Activated CD4-positive, alpha-beta T cell treated with anti-CD3 and anti-CD28 coated beads, Interleukin-2, amount 10 ng/mL, durations not matched to agents 7 days and 5 days (primary cell): Measurements from ENCODE around the gene FUCA2. TPM values are rescaled to one million over a fixed set of nuclear protein-coding genes. Genes with fewer than 3 reads are reported as not detected.
"Not testable (repeated sequence)": the region's sequence is repeated elsewhere in the genome, so short reads cannot be mapped to it uniquely, and the experiment has no call there.

Source experiments
- CTCF ChIA-PET: fragments of 350-600 bp; sonication (Branson Sonifier 250); formaldehyde crosslinking; loops from one replicate; lab custom pipeline; 2021; ENCODE audit warnings: antibody characterized with exemption; lab: Charles Lee
- POLR2A ChIA-PET: fragments of 350-600 bp; sonication (Branson Sonifier 250); formaldehyde crosslinking; loops from one replicate; lab custom pipeline; 2021; ENCODE audit warnings: antibody characterized with exemption; lab: Charles Lee
- DNase-seq: peaks from one replicate; pipeline ENCODE4 v3.0.0-alpha.2; 2020
- H3K27ac Mint-ChIP-seq: one replicate; pipeline ENCODE4 v1.8.0; 2021; ENCODE audit warnings: mild to moderate bottlenecking, moderate library complexity, mixed read lengths
- H3K27me3 Mint-ChIP-seq: one replicate; pipeline ENCODE4 v1.8.0; 2021; ENCODE audit warnings: mixed read lengths
- H3K36me3 Mint-ChIP-seq: one replicate; pipeline ENCODE4 v1.8.0; 2021; ENCODE audit warnings: low read depth, mixed read lengths
- H3K4me1 Mint-ChIP-seq: one replicate; pipeline ENCODE4 v1.8.0; 2021; ENCODE audit warnings: mixed read lengths
- H3K4me3 Mint-ChIP-seq: one replicate; pipeline ENCODE4 v1.8.0; 2021; ENCODE audit warnings: mild to moderate bottlenecking, moderate library complexity, mixed read lengths
- H3K9me3 Mint-ChIP-seq: one replicate; pipeline ENCODE4 v1.8.0; 2021; ENCODE audit warnings: mixed read lengths
- total RNA-seq, 2 experiments: library from RNA; stranded (reverse); gene quantifications; one replicate each; pipeline ENCODE4 v1.2.3, GENCODE V29; 2021

Gene FUCA2
- total RNA-seq, 2 experiments from 2014 or later, result 6.5 to 10.0 TPM

DNA sequence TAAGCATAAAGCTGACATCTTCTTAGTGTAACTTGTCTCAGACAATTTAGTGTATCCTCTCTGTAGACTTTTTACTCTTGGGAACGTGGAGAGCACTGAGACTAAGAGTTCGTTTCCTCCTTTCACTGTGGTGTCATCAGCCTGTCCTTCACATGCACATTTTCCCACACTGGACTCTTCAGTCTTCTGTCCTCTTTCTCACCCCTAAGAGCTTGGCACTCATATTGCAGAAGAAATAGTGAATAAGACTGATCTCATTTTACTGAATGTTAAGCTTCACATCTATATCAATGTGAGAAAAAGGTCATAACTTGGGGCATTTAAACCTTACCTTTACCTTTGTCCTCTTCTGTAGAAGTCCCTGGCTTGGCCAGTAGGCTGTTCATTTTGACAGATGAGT is 25.6 kb downstream of the FUCA2 start:
- no peak overlapping the region for H3K4me3 Mint-ChIP-seq
- H3K27me3 Mint-ChIP-seq, result no peaks in the 10 kb centered on the region
- DNase-seq, result no peak
- ChIA-PET POLR2A (no interaction called here), CTCF (interaction anchor here (1.2 to 2.0 kb wide), 2 partner anchors 11 to 36 kb away, joined by 3 to 6 read pairs; no protein-coding TSS in a partner anchor)
- H3K36me3 Mint-ChIP-seq, result peaks cover 5% of the 10 kb centered on the region
- no peaks in the 10 kb centered on the region for H3K4me1 Mint-ChIP-seq
- H3K9me3 Mint-ChIP-seq, result no peaks in the 10 kb centered on the region
- no peak overlapping the region for H3K27ac Mint-ChIP-seq

DNA sequence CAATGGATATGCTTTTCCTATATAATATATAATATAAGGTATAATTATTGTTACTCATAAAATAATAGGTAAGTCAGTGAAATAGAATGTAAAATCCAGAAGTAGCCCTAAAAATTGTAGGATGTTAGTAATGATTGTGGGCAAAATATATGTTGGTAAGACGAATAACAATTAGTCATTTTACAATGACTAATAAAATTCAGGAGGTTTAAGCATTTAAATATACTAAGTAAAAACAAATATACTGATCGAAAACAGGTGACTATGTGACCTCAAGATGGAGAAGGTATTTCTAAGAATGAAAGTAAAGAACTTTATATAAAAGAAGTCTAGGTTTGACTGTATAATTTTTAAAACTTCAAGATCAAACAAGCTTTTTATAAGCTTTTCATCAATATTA is 28.9 kb downstream of the FUCA2 start:
- Mint-ChIP-seq H3K4me3 (no peak overlapping the region), H3K36me3 (peaks cover 10% of the 10 kb centered on the region), H3K4me1 (no peaks in the 10 kb centered on the region), H3K27ac (no peak overlapping the region), H3K9me3 (no peaks in the 10 kb centered on the region), H3K27me3 (no peaks in the 10 kb centered on the region)
- ChIA-PET CTCF (no interaction called here), POLR2A (no interaction called here)
- no peak for DNase-seq

DNA sequence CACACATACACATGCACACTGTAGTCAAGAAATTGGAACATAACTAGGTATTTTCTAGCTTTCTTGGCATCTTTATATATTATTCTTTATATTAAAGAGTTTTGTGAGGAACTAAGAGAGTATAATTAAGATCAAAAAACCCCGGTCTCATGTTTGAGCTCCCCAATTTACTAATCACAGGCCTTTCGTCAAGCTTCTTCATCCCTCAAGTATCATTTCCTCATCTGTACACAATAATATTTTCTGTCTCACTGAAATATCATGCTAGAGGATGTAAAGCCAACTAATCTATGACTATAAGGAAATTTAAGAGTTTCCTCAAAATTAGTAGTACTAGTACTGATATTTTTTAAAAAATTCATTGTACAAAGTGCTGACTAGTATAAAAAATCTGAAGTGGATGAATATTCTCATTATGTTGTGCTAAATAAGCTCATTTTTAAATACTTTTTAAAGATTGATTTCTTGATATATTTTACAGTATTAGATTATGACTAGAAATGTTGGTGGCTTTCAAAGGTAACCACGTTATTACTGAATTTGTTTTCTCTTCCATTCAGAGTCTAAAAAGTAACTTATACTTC is 32.9 kb downstream of the FUCA2 start:
- no peak for DNase-seq
- peaks cover 36% of the 10 kb centered on the region for H3K36me3 Mint-ChIP-seq
- ChIA-PET CTCF (interaction anchor here (0.6 kb wide), 1 partner anchor 245 kb away, joined by 3 read pairs; no protein-coding TSS in a partner anchor), POLR2A (no interaction called here)
- no peak overlapping the region for H3K27ac Mint-ChIP-seq
- H3K9me3 Mint-ChIP-seq, result no peaks in the 10 kb centered on the region
- no peak overlapping the region for H3K4me3 Mint-ChIP-seq
- no peaks in the 10 kb centered on the region for H3K4me1 Mint-ChIP-seq
- H3K27me3 Mint-ChIP-seq, result no peaks in the 10 kb centered on the region

DNA sequence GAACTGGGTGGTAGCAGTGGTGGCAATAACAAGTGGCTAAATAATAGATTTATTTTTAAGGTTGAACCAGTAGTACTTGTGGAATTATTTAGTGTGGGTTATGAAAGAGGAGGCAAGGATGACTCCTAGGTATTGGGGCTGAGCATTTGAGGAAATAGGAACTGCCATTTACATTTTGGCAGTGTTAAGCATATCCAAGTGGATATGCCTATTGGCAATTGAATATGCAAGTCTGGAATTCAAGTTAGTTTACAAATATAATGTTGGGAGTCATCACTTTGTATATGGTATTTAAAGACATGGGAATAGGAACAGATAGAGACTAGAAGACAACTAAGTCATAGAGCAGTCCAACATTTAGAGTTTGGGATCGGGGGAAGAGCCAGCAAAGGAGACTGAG is 35.0 kb downstream of the FUCA2 start:
- no peaks in the 10 kb centered on the region for H3K4me1 Mint-ChIP-seq
- no peak overlapping the region for H3K27ac Mint-ChIP-seq
- no peak overlapping the region for H3K4me3 Mint-ChIP-seq
- no peak for DNase-seq
- peaks cover 50% of the 10 kb centered on the region for H3K36me3 Mint-ChIP-seq
- ChIA-PET CTCF (no interaction called here), POLR2A (no interaction called here)
- no peaks in the 10 kb centered on the region for H3K9me3 Mint-ChIP-seq
- H3K27me3 Mint-ChIP-seq, result no peaks in the 10 kb centered on the region

DNA sequence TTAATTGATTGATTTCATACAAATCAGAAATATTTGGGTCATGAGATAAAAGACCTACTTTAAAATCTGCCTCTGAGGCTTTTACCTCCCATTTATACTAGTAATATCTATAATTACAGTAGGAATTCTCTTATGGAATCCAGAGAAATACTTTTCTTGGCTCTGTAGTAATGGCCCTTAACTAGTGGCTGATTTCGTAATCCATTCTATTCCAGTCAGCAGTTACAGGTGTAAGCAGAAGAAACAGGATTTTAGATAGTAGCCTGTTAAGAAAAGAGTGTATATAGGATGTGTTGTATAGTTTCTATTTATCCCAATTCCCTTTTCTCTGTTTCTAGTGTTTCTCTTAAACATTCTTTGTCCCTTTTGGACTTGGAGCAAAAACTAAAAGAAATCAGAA is 39.7 kb downstream of the FUCA2 start:
- no peak overlapping the region for H3K27ac Mint-ChIP-seq
- DNase-seq, result no peak
- ChIA-PET POLR2A (no interaction called here), CTCF (no interaction called here)
- no peaks in the 10 kb centered on the region for H3K9me3 Mint-ChIP-seq
- H3K27me3 Mint-ChIP-seq, result no peaks in the 10 kb centered on the region
- H3K36me3 Mint-ChIP-seq, result peaks cover 56% of the 10 kb centered on the region
- H3K4me1 Mint-ChIP-seq, result no peaks in the 10 kb centered on the region
- no peak overlapping the region for H3K4me3 Mint-ChIP-seq

DNA sequence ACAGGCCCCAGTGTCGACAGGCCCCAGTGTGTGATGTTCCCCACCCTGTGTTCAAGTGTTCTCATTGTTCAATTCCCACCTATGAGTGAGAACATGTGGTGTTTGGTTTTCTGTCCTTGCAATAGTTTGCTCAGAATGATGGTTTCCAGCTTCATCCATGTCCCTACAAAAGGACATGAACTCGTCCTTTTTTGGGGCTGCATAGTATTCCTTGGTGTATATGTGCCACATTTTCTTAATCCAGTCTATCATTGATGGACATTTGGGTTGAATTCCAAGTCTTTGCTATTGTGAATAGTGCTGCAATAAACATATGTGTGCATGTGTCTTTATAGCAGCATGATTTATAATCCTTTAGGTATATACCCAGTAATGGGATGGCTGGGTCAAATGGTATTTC is 42.7 kb downstream of the FUCA2 start:
- POLR2A ChIA-PET, result not testable (repeated sequence)

DNA sequence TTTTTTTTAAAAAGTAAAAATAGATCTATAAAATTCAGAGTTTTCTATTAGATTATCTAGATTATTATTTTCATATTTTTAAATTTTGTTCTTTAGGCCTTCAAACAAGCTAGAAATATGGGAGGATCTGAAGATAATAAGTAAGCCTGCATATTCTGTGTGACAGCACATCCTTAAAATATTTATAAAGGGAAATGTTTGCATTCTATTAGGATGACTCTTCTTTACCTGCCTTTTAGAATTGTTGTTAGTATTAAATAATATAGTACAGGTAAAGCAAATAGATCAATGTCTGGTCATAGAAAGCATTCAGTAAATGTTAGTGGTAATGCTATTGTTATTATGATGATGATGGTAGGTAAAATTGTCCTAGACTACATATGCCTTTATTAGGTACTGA is 43.5 kb downstream of the FUCA2 start:
- Mint-ChIP-seq H3K27me3 (no peaks in the 10 kb centered on the region), H3K4me3 (no peak overlapping the region), H3K36me3 (peaks cover 34% of the 10 kb centered on the region)

More for the DNA sequence above, 42.7 kb downstream of the FUCA2 start:
- not testable (repeated sequence) for H3K27ac Mint-ChIP-seq, H3K9me3 Mint-ChIP-seq, DNase-seq, H3K27me3 Mint-ChIP-seq, H3K4me3 Mint-ChIP-seq, H3K4me1 Mint-ChIP-seq
- CTCF ChIA-PET, result interaction anchor here (0.6 kb wide), 1 partner anchor 169 kb away, joined by 3 read pairs; no protein-coding TSS in a partner anchor
- peaks cover 38% of the 10 kb centered on the region for H3K36me3 Mint-ChIP-seq

DNA sequence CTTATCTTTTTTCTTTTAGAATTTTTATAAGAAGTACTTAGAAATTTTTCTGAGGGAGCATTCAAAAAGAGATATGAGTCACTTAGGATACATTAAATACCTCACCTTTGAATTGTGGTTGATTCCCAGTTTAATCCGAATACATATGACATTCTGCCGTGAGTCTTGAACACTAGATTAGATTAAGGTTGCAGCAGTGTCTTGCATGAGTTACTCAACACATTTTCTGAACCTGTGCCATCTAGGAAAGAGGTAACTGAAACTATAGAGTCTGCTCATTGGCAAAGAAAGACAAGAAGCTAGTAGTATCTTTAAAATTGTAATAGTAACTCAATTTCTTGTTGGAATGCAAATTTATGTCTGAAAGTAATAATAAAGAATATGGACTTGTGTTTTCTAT is 46.0 kb downstream of the FUCA2 start:
- peaks cover 29% of the 10 kb centered on the region for H3K36me3 Mint-ChIP-seq
- POLR2A ChIA-PET, result interaction anchor here (0.6 kb wide), 1 partner anchor 23 kb away, joined by 3 read pairs; no protein-coding TSS in a partner anchor
- no peak for DNase-seq
- no peaks in the 10 kb centered on the region for H3K27me3 Mint-ChIP-seq
- no peaks in the 10 kb centered on the region for H3K9me3 Mint-ChIP-seq
- CTCF ChIA-PET, result no interaction called here
- peaks cover 2% of the 10 kb centered on the region for H3K4me1 Mint-ChIP-seq
- H3K27ac Mint-ChIP-seq, result no peak overlapping the region
- H3K4me3 Mint-ChIP-seq, result no peak overlapping the region

More for the DNA sequence above, 43.5 kb downstream of the FUCA2 start:
- CTCF ChIA-PET, result no interaction called here
- H3K9me3 Mint-ChIP-seq, result no peaks in the 10 kb centered on the region
- H3K4me1 Mint-ChIP-seq, result no peaks in the 10 kb centered on the region
- no peak overlapping the region for H3K27ac Mint-ChIP-seq
- POLR2A ChIA-PET, result no interaction called here
- DNase-seq, result no peak

DNA sequence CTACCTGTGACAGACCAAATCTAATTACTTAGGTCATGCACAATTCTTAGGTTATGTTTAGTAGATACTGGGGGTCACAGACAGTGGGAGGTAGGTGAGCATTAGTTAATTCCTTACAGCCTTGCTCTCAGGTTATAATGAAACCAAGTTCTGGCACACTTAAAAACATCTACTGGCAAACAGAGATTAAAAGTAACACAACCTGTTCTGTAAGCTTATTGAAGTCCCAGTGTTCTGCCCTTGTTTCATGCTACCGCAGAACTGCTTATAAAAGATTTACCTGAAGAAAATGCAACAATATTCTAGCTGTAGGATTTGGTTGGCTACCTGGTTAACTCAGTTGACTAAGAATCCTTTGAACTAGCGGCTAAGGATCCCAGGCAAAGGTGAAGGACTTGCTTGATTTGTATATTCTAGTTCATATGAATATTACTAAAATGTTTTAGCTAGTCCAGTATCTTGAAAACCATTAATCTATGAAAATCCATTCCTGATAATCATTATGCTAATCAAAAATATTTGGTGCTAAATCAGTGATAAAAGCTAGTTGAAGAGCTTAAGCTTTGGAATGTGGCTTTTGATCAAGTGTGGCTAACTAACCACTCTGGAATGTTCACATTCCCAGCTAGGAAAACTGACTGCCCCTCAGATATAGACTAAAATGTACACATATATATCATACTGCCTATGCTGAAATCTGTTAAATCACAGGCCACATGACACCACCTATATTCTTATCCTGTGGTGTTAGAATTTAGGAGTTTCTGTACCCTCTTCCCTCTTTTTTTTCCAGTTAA is 53.8 kb downstream of the FUCA2 start:
- ChIA-PET POLR2A (no interaction called here), CTCF (interaction anchor here (0.7 kb wide), 1 partner anchor 17 kb away, joined by 3 read pairs; no protein-coding TSS in a partner anchor)
- no peaks in the 10 kb centered on the region for H3K9me3 Mint-ChIP-seq
- no peak for DNase-seq
- H3K4me1 Mint-ChIP-seq, result peaks cover 15% of the 10 kb centered on the region
- H3K27me3 Mint-ChIP-seq, result no peaks in the 10 kb centered on the region
- no peak overlapping the region for H3K4me3 Mint-ChIP-seq
- H3K27ac Mint-ChIP-seq, result no peak overlapping the region
- H3K36me3 Mint-ChIP-seq, result peaks cover 17% of the 10 kb centered on the region

DNA sequence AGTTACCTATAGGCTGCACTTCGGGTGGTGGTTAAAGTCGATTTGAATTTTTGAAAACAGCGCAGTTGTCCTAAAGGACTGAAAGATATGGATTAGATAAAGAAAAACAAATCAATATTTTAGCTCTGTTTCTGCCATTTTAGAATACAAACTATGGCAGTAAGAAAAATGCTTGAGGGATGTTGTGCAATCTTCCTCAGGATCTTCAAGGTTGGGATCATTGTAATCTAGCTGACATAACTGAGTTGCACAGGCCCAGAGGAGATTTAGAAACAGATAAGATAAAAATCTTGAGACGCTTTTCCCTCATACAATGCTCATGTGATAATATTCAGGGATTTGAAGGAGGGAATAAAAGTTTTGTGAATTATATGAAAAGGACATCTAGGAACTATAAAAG is 60.0 kb downstream of the FUCA2 start:
- Mint-ChIP-seq H3K4me1 (peaks cover 36% of the 10 kb centered on the region), H3K4me3 (peak overlapping the region; percentile 94), H3K27ac (peak overlapping the region; percentile 98), H3K36me3 (peaks cover 9% of the 10 kb centered on the region), H3K9me3 (no peaks in the 10 kb centered on the region), H3K27me3 (no peaks in the 10 kb centered on the region)
- POLR2A ChIA-PET, result no interaction called here
- CTCF ChIA-PET, result interaction anchor here (1.3 to 1.6 kb wide), 2 partner anchors 9 to 82 kb away, joined by 3 read pairs; no protein-coding TSS in a partner anchor
- DNase-seq, result no peak

DNA sequence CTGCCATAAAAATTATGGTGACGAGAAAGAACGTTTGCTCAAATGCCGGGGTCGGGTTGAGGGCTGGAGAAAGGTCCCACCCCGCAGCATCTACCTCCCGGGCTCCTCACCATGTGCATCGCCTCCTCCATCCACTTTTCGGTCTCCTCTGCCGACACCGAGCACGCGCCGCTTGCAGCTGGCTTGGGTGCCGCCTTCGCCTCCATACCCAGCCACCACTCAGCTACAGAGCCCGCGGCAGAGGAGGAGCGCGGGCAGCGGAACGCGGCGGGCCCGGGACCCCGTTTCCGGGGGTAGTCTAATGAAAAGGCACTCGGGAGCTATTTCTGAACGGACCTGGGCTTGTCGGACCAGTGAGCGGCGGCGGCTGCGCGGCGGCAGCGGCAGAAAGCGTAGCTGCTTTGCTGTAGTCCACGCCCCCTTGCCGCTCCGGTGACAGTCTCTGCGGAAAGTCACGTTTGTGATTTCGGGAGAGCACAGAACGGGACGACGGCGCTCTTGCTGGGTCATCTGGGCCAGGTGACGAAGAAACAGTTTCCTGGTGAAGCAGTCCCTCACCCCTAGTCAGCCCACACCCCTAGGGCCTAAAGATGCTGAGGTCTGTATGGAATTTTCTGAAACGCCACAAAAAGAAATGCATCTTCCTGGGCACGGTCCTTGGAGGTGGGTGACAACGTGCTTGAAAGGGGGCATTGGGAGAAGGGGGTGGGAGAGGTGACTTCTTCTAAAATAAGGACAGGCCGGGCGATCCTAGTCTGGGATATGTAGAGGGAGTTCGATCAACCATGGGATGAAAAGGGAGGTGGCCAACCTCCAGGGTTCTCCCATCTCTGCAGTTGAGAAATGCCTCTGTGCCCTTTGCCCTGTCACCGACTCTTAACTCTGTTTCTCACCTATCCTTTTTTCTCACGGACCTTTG is 60.8 kb downstream of the FUCA2 start, which contains the start of the genes ADAT2 and PEX3:
Gene ADAT2 (minus strand): TSS at position 243 of the 919 bp plus-strand sequence. CDS start 37 bp downstream, at position 206.
Gene PEX3 (plus strand): TSS at position 353 of the 919 bp plus-strand sequence. CDS start 238 bp downstream, at position 591.
- peaks cover 35% of the 10 kb centered on the region for H3K4me1 Mint-ChIP-seq
- H3K36me3 Mint-ChIP-seq, result peaks cover 9% of the 10 kb centered on the region

More for the DNA sequence above, 60.8 kb downstream of the FUCA2 start, which contains the start of the genes ADAT2 and PEX3:
- ChIA-PET CTCF (interaction anchor here (0.7 to 1.6 kb wide), 4 partner anchors 8 to 83 kb away, joined by 3 to 7 read pairs (median 3); no protein-coding TSS in a partner anchor), POLR2A (interaction anchor here (0.7 to 1.1 kb wide), 2 partner anchors 8 to 393 kb away, joined by 3 to 8 read pairs; no protein-coding TSS in a partner anchor)
- peak within 1 kb of the TSS; percentile 94 for H3K4me3 Mint-ChIP-seq
- H3K27ac Mint-ChIP-seq, result peak within 1 kb of the TSS; percentile 98
- no peaks in the 10 kb centered on the region for H3K27me3 Mint-ChIP-seq
- peak; percentile 94 for DNase-seq
- H3K9me3 Mint-ChIP-seq, result no peaks in the 10 kb centered on the region
